NCI-H345 treated with DMSO at 0.1 percent for 48 hours (cell line): ENCODE results near the gene MADCAM1.

Experiments
- DNase-seq: peaks from one replicate; lab custom pipeline; 2025; ENCODE audit not compliant: unreplicated experiment; lab: John Stamatoyannopoulos, UW

The MADCAM1 gene

DNA sequence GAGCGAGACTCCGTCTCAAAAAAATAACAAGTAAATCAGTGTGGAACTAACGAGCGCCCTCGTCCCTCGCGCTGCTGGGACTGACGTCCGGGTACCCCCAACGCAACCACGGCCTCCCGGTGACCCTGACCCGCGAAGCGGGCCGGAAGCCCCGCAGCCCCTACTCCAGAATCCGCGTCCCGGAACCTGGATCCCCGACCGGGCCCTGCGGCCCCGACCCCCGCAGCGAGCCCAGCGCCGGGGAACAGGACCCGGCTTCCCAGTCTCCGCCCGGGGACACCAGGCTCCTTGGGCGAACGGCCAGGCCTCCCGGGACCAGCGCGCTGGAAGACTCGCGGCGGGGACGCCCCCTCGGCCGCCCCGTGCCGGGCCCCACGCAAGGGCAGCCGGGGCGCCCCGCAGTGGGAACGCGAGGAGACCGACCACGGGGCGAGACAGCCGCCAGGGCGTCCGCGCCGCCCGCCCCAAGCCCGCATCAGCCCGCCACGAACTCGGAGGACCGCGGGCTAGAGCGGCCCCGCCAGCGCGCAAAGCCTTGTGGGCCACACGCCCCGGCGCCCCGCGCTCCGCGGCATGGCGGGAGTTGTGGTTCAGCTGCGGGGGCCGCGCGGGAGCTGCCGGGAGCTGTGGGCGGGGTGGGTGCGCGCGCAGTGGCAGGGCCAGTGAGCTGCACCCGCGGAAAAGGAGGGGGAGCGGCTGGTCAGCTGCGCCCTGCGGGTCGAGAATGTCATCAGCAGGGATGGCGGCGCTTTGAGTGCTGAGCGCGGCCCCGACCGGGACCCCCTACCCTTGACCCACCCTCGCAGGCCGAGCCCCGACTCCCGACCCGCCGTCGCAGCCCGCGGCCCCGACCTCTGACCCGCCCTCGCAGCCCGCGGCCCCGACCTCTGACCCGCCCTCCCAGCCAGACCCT, 7.5 kb upstream of the MADCAM1 start:
- peak; percentile 80 for DNase-seq

DNA sequence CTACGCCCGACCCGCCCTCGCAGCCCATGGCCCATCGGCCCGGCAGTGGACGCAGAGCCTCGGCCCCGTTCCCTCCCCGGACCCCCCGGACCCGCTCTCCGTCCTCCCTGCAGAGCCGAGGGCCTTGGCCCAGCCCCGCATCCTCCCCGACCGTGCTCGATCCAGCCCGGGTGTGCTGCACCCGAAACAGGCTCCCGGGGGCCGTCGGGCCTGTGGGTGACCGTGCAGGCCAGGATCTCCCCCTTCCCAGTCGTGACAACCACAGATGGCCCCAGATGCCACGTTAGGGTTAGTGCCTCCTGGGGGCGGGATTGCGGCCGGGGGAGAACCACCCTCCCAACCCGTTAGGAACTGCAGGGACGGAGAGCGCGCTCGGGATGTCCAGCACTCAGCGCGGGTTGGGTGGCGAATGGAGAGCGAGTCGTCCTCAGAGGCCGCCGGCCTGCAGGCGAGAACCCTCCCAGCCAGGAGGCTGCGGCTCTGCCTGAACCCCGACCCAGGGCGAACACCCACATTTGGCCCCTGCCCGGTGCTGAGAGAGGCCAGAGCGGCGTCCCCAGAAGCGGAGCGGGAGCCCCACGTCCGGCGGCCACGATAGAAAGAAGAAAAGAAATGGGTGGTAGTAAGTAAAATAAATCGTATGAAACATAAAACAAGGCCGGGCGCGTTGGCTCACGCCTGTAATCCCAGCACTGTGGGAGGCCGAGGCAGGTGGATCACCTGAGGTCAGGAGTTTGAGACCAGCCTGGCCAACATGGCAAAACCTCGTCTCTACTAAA, 6.7 kb upstream of the MADCAM1 start:
- DNase-seq: no peak

DNA sequence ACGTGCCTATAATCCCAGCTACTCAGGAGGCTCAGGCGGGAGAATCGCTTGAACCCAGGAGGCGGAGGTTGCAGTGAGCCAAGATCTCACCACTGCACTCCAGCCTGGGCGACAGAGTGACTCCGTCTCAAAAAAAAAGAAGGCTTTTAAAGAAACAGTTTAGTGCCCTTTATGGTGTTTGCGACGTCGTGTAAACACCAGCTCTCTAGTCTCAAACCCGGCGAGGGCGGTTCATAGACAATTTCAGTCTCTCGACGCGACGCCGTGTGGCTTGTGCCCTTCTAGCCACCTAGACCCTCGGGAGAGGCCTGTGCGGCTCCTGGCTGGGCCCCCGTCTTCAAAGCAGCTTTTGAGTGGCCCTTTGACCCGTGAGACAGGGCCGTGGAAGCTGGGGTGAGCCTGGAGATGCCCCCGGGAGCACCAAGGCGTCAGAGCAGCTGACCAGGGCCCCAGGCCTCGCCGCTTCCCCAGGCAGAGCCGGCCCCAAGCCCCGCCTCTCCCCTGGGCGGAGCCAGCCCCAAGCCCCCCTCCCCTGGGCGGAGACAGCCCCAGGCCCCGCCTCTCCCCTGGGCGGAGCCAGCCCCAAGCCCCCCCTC, 5.0 kb upstream of the MADCAM1 start:
- no peak for DNase-seq

DNA sequence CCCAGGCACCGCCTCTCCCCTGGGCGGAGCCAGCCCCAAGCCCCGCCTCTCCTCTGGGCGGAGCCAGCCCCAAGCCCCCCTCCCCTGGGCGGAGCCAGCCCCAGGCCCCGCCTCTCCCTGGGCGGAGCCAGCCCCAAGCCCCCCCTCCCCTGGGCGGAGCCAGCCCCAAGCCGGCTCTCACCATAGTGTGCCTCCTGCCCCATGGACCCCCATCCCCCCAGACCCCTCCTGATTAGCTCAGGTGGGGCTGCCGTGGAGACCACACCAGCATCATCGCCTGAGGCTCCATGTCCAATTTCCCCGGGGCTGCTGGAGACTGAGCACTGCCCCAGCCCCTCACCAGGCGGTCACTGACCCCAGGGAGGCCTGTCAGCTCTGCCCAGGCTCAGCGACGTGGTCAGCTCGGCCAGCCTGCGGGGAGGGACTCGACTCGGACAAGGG, 4.2 kb upstream of the MADCAM1 start:
- DNase-seq: no peak

DNA sequence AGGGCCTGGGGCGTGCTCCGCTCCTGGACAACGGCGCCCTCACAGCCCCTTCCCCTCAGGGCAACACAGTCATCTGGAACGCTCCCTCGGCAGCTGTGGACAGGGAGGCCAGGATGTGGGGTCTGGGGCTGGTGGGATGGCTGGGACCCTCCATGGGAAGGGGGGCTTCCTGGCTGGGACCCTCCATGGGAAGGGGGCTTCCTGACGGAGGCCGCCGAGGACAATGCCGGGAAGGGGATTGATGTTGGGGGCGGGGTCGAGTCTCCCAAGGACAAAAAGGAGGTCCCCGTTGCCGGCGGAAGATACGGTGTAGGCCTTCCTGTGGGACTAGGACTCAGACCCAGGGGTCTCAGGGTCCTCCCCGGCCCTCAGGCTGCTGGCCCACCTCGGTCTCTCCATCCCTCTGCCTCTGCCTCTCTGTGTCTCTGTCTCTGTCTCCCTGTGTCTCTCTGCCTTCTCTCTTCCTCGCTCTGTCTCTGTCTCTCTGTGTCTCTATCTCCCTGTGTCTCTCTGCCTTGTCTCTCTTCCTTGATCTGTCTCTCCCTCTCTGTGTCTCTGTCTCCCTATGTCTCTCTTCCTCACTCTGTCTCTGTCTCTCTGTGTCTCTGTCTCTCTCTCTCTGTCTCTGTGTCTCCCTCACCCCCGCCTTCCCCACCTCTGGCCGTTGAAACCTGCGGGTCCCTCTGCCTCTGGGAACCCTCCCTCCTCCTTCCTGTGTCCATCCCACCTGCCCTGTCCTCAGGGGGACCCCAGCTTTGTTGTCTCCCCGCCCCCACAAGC, 2.7 kb upstream of the MADCAM1 start:
- no peak for DNase-seq

DNA sequence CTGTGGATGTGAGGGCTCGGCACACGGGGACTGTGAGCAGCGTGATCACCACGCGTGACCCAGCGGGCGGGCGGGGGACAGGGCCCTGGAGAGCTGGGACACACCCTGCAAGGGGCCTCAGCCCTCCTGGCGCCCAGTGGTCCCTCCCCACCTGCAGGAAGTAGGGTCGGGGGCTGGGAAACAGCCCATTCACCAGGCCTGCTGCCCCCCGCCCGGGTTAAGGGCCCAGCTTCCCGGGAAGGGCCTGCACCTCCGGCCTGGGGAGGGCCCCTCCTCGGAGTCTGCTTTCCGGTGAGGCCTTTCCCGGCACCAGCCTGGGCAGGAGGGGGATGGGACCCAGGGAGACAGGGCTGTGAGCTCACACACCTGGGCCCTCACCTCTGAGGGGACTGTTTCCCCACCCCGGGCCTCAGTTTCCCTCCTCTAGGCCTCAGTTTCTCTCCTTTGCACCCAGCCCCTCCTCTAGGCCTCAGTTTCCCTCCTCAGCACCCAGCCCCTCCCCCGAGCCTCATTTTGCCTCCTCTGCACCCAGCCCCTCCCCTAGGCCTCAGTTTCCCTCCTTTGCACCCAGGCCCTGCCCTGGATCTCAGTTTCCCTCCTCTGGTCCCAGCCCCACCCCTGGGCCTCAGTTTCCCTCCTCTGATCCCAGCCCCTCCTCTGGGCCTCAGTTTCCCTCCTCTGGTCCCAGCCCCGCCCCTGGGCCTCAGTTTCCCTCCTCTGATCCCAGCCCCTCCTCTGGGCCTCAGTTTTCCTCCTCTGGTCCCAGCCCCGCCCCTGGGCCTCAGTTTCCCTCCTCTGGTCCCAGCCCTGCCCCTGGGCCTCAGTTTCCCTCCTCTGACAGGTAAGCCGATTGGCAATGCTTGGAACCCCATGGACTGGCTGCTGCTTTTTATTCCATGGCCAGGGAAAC, 1.9 kb upstream of the MADCAM1 start:
- no peak for DNase-seq

DNA sequence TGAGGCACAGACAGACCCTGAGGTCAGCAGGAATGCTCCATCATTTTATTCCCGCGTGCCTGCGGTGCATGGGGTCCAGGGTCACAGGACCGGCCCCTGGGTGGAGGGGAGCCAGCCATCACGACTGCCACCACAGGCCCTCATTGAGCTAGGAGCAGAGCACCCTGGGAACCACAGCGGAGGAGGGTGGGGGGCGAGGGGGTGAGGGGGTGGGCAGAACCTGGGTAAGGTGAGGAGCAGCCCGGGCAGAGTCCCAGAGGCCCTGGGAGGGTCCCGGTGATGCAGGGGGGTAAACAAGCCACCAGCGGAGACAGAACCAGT, 1.2 kb upstream of the MADCAM1 start:
- DNase-seq: no peak

DNA sequence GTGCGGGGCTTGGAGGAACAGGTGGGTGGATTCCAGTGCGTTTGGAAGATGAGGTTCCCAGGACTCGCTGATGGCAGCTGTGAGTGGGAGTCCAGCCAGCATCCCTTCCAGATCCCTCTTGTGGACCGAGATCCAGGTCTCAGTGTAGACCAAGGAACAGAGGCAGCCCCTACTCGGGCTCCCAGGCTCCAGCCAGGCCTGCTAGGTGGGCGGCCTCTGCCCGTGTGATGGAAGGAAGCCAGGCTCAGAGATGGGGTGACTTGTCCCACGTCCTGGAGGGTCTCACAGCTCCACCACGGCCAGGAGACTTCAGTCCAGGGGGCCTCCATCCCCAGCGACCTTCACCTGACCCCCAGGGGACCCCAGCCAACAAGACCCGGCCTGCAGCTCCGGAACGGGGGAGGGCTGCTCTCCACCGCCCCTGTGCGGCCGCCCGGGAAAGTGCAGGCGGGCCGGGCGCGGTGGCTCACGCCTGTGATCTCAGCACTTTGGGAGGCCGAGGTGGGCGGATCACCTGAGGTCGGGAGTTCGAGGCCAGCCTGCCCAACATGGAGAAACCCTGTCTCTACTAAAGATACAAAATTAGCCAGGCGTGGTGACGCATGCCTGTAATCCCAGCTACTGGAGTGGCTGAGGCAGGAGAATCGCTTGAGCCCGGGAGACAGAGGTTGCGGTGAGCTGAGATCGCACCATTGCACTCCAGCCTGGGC, 729 bp upstream of the MADCAM1 start:
- no peak for DNase-seq

DNA sequence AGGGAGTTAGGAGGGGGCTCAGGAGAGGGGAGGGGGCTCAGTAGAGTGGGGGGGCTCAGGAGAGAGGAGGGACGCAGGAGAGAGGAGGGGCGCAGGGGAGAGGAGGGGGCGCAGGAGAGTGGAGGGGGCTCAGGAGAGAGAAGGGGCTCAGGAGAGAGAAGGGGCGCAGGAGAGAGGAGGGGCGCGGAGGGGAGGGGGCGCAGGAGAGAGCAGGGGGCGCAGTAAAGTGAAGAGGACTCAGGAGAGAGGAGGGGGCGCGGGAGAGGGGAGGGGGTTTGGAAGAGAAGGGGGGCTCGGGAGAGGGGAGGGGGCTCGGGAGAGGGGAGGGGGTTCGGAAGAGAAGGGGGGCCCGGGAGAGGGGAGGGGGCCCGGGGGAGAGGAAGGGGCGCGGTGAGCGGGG, 700 bp downstream of the MADCAM1 start:
- no peak for DNase-seq

DNA sequence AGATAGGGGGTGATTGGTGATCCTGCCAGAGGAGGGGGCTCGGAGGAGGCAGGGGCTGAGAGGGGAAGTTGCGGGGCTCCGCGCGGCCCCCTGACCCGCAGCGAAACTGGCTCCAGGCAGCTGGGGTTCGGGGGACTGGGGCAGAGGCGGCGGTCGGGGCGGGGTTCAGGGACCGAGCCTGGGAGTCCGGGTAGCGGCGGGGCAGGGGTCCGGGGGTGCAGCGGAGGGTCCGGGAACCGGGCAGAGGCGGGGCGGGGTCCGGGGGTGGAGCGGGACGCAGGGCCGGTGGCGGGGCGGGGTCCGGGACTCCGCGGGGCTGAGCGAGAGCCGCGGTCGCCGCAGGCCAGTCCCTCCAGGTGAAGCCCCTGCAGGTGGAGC, 1.2 kb downstream of the MADCAM1 start:
- DNase-seq: no peak

DNA sequence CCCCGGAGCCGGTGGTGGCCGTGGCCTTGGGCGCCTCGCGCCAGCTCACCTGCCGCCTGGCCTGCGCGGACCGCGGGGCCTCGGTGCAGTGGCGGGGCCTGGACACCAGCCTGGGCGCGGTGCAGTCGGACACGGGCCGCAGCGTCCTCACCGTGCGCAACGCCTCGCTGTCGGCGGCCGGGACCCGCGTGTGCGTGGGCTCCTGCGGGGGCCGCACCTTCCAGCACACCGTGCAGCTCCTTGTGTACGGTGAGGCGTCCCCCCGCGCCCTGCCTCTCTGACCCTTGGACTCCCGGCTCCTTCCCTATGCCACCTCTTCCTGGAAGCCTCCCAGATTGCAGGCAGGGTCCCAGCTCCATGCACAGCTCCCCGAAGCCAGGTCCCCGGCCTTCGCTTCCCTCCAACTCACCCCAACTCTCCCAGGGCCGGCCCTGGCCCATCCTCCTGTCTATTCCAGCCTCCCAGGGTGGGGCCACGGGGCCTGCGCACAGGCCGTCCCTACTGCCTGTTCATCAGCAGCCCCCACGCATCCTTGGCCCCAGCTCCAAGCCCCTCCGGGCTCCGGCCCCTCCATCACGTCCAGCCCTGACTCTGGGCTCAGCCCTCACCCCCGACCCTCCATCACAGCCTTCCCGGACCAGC, 1.7 kb downstream of the MADCAM1 start:
- DNase-seq: no peak

DNA sequence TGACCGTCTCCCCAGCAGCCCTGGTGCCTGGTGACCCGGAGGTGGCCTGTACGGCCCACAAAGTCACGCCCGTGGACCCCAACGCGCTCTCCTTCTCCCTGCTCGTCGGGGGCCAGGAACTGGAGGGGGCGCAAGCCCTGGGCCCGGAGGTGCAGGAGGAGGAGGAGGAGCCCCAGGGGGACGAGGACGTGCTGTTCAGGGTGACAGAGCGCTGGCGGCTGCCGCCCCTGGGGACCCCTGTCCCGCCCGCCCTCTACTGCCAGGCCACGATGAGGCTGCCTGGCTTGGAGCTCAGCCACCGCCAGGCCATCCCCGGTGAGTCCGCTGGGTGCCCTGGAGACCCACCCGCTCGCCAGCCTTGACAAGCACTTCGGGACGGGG, 2.2 kb downstream of the MADCAM1 start:
- no peak for DNase-seq

DNA sequence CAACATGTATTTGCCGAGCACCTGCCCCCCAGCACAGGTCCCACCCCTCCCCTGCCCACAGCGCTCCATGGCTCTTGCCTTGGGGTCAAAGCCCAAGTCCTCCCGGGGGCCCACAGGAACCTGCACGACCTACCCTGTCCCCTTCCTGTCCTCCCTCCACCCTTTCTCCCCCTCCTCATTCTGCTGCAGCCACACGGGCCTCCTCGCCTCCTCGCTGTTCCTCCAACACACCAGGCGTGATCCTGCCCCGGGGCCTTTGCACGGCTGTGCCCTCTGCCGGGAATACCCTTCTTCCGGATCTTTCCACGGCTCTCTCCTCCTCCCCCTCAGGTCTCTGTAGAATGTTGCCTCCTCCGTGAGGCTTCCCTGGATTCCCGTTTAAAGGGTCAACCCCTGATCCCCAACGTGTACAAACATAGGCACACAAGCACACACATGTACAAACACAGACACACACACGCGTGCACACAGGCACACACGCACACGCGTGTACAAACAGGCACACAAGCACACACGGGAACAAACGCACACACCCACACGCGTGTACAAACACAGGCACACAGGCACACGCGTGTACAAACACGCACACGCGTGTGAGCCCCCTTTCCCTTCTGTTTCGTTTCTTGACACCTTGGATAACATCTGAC, 2.8 kb downstream of the MADCAM1 start:
- no peak for DNase-seq

DNA sequence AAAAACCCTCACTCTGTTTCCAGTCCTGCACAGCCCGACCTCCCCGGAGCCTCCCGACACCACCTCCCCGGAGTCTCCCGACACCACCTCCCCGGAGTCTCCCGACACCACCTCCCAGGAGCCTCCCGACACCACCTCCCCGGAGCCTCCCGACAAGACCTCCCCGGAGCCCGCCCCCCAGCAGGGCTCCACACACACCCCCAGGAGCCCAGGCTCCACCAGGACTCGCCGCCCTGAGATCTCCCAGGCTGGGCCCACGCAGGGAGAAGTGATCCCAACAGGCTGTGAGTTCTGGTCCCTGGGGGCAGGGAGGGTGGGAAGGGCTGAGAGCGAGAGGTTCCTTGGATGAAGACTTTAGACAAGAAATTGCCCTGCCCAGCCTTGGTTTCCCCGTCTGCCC, 5.4 kb downstream of the MADCAM1 start:
- DNase-seq: no peak

DNA sequence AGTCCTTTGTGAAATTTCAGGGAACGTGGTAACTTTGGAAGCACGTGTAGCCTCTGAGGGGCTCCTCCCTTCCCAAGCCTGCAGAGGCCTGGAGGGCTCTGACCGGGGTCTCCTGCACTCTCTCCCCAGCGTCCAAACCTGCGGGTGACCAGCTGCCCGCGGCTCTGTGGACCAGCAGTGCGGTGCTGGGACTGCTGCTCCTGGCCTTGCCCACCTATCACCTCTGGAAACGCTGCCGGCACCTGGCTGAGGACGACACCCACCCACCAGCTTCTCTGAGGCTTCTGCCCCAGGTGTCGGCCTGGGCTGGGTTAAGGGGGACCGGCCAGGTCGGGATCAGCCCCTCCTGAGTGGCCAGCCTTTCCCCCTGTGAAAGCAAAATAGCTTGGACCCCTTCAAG, 8.3 kb downstream of the MADCAM1 start:
- DNase-seq: no peak

DNA sequence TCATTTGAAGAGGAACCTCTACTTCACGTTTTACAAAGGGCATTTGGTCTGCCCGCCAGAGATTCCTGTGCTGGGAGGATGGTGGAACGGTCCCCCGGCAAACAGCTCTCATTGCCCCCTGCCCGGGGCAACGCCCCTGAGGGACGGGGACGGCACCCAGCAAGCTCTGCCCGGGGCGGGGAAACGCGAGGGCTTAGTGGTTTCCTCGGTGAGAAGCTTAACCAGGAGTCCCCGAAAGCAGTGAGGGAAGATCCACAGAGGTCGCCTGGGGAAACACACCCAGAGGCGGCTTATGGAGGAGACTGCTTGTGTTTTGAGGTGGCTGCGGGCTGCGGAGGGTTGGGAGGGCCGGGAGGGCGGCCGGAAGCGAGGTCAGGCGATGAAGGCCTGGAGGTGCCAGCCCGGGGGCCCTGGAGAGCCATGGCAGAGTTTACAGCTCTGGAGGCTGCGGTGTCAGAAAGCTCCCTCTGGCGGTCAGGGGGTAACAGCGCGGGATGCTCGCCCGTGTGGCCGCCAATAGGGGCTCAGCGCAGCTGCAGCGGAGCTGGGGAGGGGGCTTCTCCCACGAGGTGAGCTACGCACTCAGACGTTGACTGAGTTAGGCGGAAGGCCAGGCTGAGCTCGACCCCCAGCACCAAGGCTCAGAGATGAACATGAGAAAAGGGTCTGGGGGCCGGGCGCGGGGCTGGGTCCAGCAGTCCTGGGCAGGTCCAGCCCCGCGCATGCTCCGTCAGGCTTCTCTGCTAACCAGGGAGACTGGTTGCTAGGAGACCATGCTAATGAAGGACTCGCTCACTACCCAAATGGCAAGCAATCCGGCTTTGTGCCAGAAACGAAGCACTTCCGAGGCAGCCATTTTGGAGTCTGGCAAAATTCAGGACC, 10.4 kb downstream of the MADCAM1 start:
- DNase-seq: peak; percentile 93

DNA sequence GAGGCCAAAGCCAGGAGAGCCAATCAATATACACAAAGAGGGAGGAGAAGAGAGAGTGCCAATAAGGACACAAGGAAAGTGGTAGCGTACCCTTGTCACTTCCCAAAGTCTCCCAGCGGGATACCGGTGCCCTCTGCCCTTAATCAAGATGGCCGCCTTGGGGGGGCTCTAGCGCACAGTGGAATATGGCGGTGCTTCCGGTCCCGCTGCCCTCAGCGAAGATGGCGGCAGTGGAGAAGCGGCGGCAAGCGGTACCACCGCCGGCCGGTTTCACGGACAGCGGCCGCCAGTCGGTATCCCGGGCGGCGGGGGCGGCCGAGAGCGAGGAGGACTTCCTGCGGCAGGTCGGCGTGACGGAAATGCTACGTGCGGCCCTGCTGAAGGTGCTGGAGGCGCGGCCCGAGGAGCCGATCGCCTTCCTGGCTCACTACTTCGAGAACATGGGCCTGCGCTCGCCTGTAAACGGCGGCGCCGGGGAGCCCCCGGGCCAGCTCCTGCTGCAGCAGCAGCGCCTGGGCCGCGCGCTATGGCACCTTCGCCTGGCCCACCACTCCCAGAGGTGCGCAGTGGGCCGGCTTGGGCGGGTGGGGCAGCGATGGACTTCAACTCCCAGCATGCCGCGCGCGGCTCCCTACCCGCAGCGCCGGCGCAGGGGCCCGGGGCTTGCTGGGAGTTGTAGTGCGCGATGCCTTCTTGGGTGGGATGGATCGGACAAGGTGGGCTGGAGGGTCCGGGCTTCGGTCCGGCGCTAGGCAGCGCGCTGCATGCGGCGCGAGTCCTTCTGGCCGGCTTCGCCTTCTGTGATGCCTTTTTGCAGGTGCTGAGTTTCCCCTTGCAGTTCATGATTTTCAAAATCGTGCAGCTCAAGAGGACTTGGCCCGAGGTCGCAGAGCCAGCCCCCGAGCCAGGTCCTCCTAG, 11.3 kb downstream of the MADCAM1 start, which contains the start of gene TPGS1:
TSS of gene TPGS1 (plus strand) at position 212 of the 918 bp plus-strand sequence. CDS start at position 222, 10 bp downstream.
- DNase-seq: peak; percentile 99
